CD8-positive, alpha-beta memory T cell (primary cell): ENCODE measurements around the gene FIP1L1. TPM values are rescaled to one million over a fixed set of nuclear protein-coding genes. Genes with fewer than 3 reads are reported as not detected.
"Not testable (repeated sequence)": the region's sequence is repeated elsewhere in the genome, so short reads cannot be mapped to it uniquely, and the experiment has no call there.

Source experiments
- CTCF ChIA-PET: fragments of 350-600 bp; sonication (Branson Sonifier 250); formaldehyde crosslinking; loops from one replicate; lab custom pipeline; 2021; ENCODE audit warnings: antibody characterized with exemption; lab: Charles Lee
- POLR2A ChIA-PET: fragments of 350-600 bp; sonication (Branson Sonifier 250); formaldehyde crosslinking; loops from one replicate; lab custom pipeline; 2021; ENCODE audit warnings: antibody characterized with exemption; lab: Charles Lee
- DNase-seq, 5 donors: peaks; one replicate each; pipeline versions ENCODE4 v3.0.0 to v3.0.0-alpha.2; 2020 to 2022; ENCODE audit warnings: mixed read lengths in 1 of 5
- H3K27ac ChIP-seq: one replicate; pipeline ENCODE4 v1.7.0; 2013; ENCODE audit warnings: low read depth, mild to moderate bottlenecking, low read length, moderate library complexity
- H3K27me3 ChIP-seq: 2 replicates; pipeline ENCODE4 v1.7.0; 2013; ENCODE audit warnings: low read length, mild to moderate bottlenecking; ENCODE audit not compliant: insufficient read depth, poor library complexity, severe bottlenecking
- H3K36me3 ChIP-seq: 2 replicates; pipeline ENCODE4 v1.7.0; 2013; ENCODE audit warnings: mild to moderate bottlenecking, low read length, moderate library complexity; ENCODE audit not compliant: insufficient read depth
- H3K4me1 ChIP-seq: 2 replicates; pipeline ENCODE4 v1.7.0; 2013; ENCODE audit warnings: mild to moderate bottlenecking, low read length, moderate library complexity; ENCODE audit not compliant: insufficient read depth
- H3K4me3 ChIP-seq: 2 replicates; pipeline ENCODE4 v1.7.0; 2013; ENCODE audit warnings: mild to moderate bottlenecking, low read length
- H3K9me3 ChIP-seq: 2 replicates; pipeline ENCODE4 v1.7.0; 2013; ENCODE audit warnings: mild to moderate bottlenecking, low read length
- H3K27ac Mint-ChIP-seq, 8 donors: one replicate each; pipeline ENCODE4 v1.8.0; 2020 to 2021; ENCODE audit warnings: mixed read lengths in 8 of 8, mild to moderate bottlenecking in 6 of 8, inconsistent platforms in 3 of 8, moderate library complexity in 3 of 8
- H3K27me3 Mint-ChIP-seq, 2 donors: one replicate each; pipeline ENCODE4 v1.8.0; 2020 to 2021; ENCODE audit warnings: mixed read lengths in 2 of 2, mild to moderate bottlenecking in 1 of 2, moderate library complexity in 1 of 2
- H3K36me3 Mint-ChIP-seq, 3 donors: one replicate each; pipeline ENCODE4 v1.8.0; 2020 to 2021; ENCODE audit warnings: mixed read lengths in 3 of 3, inconsistent platforms in 1 of 3, mild to moderate bottlenecking in 1 of 3
- H3K4me1 Mint-ChIP-seq, 3 donors: one replicate each; pipeline ENCODE4 v1.8.0; 2020 to 2021; ENCODE audit warnings: mixed read lengths in 3 of 3, inconsistent platforms in 1 of 3, mild to moderate bottlenecking in 1 of 3
- H3K4me3 Mint-ChIP-seq, 7 donors: one replicate each; pipeline ENCODE4 v1.8.0; 2020 to 2021; ENCODE audit warnings: mixed read lengths in 7 of 7, mild to moderate bottlenecking in 6 of 7, moderate library complexity in 4 of 7, inconsistent platforms in 2 of 7
- H3K9me3 Mint-ChIP-seq, 5 donors: one replicate each; pipeline ENCODE4 v1.8.0; 2020 to 2022; ENCODE audit warnings: mixed read lengths in 5 of 5, mild to moderate bottlenecking in 3 of 5, moderate library complexity in 2 of 5, inconsistent platforms in 1 of 5
- polyA plus RNA-seq: library from polyadenylated mRNA; unstranded; fragments of 300-500 nt; fragmentation: Illumina TruSeq; gene quantifications from one replicate; pipeline ENCODE4 v1.2.3, GENCODE V29; 2021
- total RNA-seq, 2 experiments: library from RNA; stranded (reverse); gene quantifications; one replicate each; pipeline ENCODE4 v1.2.3, GENCODE V29; 2021

Gene FIP1L1
- total RNA-seq: 10 to 100 TPM; 72.8 to 74.5 TPM
- 65.2 TPM for polyA plus RNA-seq

- Mint-ChIP-seq H3K9me3 (peaks cover 0 to 2% (median 0%) of the 10 kb centered on the region in 5 donors), H3K4me1 (peaks cover 29 to 52% (median 50%) of the 10 kb centered on the region in 3 donors), H3K27me3 (peaks cover 6 to 12% of the 10 kb centered on the region in 2 donors), H3K4me3 (peak within 1 kb of the TSS; percentile 98 to 100 (median 99)), H3K36me3 (peaks cover 0 to 28% (median 3%) of the 10 kb centered on the region in 3 donors), H3K27ac (peak within 1 kb of the TSS; percentile 89 to 100 (median 99))
- Histone ChIP-seq H3K27me3 (no peaks in the 10 kb centered on the region), H3K9me3 (no peaks in the 10 kb centered on the region), H3K4me3 (peak within 1 kb of the TSS; percentile 83), H3K4me1 (peaks cover 32% of the 10 kb centered on the region), H3K27ac (peak within 1 kb of the TSS; percentile 91), H3K36me3 (peaks cover 7% of the 10 kb centered on the region)
- CTCF ChIA-PET: no interaction called here
- POLR2A ChIA-PET: interaction anchor here (1.0 to 1.6 kb wide), 3 partner anchors 11 to 17 kb away, joined by 3 to 6 read pairs (median 3); no protein-coding TSS in a partner anchor
- DNase-seq: peak; percentile 94 to 97 (median 96)
Measured at GRCh38 chr4:53377319-53378170, at the start of gene FIP1L1. Gene FIP1L1 (plus strand): TSS chr4:53377641. CDS start chr4:53377839, 198 bp downstream.

DNA sequence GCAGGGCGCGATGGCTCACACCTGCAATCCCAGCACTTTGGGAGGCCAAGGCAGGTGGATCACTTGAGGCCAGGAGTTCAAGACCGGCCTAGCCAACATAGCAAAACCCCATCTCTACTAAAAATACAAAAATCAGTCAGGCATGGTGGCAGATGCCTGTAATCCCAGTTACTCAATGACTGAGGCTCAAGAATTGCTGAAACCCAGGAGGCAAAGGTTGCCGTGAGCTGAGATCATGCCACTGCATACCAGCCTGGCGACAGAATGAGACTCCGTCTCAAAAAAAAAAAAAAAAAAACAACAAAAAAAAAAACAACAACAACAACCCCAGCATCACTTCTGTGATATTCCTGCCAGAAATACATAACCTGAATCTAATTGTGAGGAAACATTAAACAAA, 42.5 kb upstream of the FIP1L1 start:
- H3K27me3 Mint-ChIP-seq, H3K4me3 ChIP-seq, H3K27me3 ChIP-seq, H3K9me3 Mint-ChIP-seq, CTCF ChIA-PET, H3K4me3 Mint-ChIP-seq, H3K36me3 ChIP-seq, H3K9me3 ChIP-seq, DNase-seq, H3K4me1 ChIP-seq, POLR2A ChIA-PET, H3K27ac Mint-ChIP-seq, H3K27ac ChIP-seq: not testable (repeated sequence)
- Mint-ChIP-seq H3K36me3 (peaks cover 12 to 35% (median 20%) of the 10 kb centered on the region in 3 donors), H3K4me1 (peaks cover 4 to 18% (median 5%) of the 10 kb centered on the region in 3 donors)

DNA sequence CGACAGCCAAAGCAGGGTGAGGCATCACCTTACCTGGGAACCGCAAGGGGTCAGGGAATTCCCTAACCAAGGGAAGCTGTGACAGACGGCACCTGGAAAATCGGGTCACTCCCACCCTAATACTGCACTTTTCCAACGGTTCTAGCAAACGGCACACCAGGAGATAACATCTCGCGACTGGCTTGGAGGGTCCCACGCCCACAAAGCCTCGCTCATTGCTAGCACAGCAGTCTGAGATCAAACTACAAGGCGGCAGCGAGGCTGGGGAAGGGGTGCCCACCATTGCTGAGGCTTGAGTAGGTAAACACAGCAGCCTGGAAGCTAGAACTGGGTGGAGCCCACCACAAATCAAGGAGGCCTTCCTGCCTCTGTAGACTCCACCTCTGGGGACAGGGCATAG, 37.3 kb upstream of the FIP1L1 start:
- DNase-seq, H3K27ac Mint-ChIP-seq, H3K27me3 ChIP-seq, H3K9me3 Mint-ChIP-seq, H3K4me3 Mint-ChIP-seq, H3K36me3 ChIP-seq, H3K4me1 ChIP-seq, H3K9me3 ChIP-seq, H3K4me3 ChIP-seq, H3K27ac ChIP-seq, H3K27me3 Mint-ChIP-seq, POLR2A ChIA-PET: not testable (repeated sequence)
- Mint-ChIP-seq H3K4me1 (peaks cover 9 to 40% (median 25%) of the 10 kb centered on the region in 3 donors), H3K36me3 (peaks cover 24 to 55% (median 37%) of the 10 kb centered on the region in 3 donors)
- CTCF ChIA-PET: interaction anchor here (0.8 kb wide), 1 partner anchor 11 kb away, joined by 4 read pairs; no protein-coding TSS in a partner anchor

GRCh38 chr4:53346392-53346791, 31.0 kb upstream of the FIP1L1 start:
- POLR2A ChIA-PET, H3K4me1 ChIP-seq, H3K4me3 Mint-ChIP-seq, H3K27ac ChIP-seq, H3K27me3 Mint-ChIP-seq, H3K9me3 ChIP-seq, H3K27me3 ChIP-seq, DNase-seq, H3K36me3 ChIP-seq, H3K27ac Mint-ChIP-seq, CTCF ChIA-PET, H3K4me3 ChIP-seq, H3K9me3 Mint-ChIP-seq: not testable (repeated sequence)
- peaks cover 34 to 55% (median 36%) of the 10 kb centered on the region in 3 donors for H3K36me3 Mint-ChIP-seq
- peaks cover 8 to 35% (median 13%) of the 10 kb centered on the region in 3 donors for H3K4me1 Mint-ChIP-seq

GRCh38 chr4:53346920-53347852, 30.3 kb upstream of the FIP1L1 start:
- H3K4me3 ChIP-seq: no peak overlapping the region
- Mint-ChIP-seq H3K27ac (peak overlapping the region in 4 of 8 donors; percentile 9 to 39 (median 25)), H3K9me3 (peaks cover 0 to 8% (median 0%) of the 10 kb centered on the region in 5 donors), H3K4me3 (no peak overlapping the region), H3K27me3 (no peaks in the 10 kb centered on the region), H3K36me3 (peaks cover 29 to 57% (median 33%) of the 10 kb centered on the region in 3 donors), H3K4me1 (peaks cover 8 to 31% (median 8%) of the 10 kb centered on the region in 3 donors)
- DNase-seq: no peak
- H3K27ac ChIP-seq: no peak overlapping the region
- ChIA-PET POLR2A (no interaction called here), CTCF (no interaction called here)
- H3K36me3 ChIP-seq: no peaks in the 10 kb centered on the region
- no peaks in the 10 kb centered on the region for H3K9me3 ChIP-seq
- H3K4me1 ChIP-seq: no peaks in the 10 kb centered on the region
- no peaks in the 10 kb centered on the region for H3K27me3 ChIP-seq

- peaks cover 6 to 24% (median 6%) of the 10 kb centered on the region in 3 donors for H3K4me1 Mint-ChIP-seq
- H3K27ac ChIP-seq: no peak overlapping the region
- no peak overlapping the region for H3K4me3 Mint-ChIP-seq
- peaks cover 32 to 66% (median 35%) of the 10 kb centered on the region in 3 donors for H3K36me3 Mint-ChIP-seq
- H3K4me3 ChIP-seq: no peak overlapping the region
- H3K27me3 ChIP-seq: no peaks in the 10 kb centered on the region
- H3K36me3 ChIP-seq: no peaks in the 10 kb centered on the region
- H3K27ac Mint-ChIP-seq: no peak overlapping the region
- no peaks in the 10 kb centered on the region for H3K27me3 Mint-ChIP-seq
- no peaks in the 10 kb centered on the region for H3K9me3 ChIP-seq
- DNase-seq: no peak
- ChIA-PET POLR2A (no interaction called here), CTCF (no interaction called here)
- peaks cover 0 to 8% (median 0%) of the 10 kb centered on the region in 5 donors for H3K9me3 Mint-ChIP-seq
- H3K4me1 ChIP-seq: no peaks in the 10 kb centered on the region
Measured at GRCh38 chr4:53348046-53348445, 29.4 kb upstream of the FIP1L1 start.

GRCh38 chr4:53349091-53349491, 28.4 kb upstream of the FIP1L1 start:
- POLR2A ChIA-PET: no interaction called here
- Histone ChIP-seq H3K36me3 (no peaks in the 10 kb centered on the region), H3K9me3 (no peaks in the 10 kb centered on the region), H3K4me1 (no peaks in the 10 kb centered on the region), H3K27ac (no peak overlapping the region), H3K4me3 (no peak overlapping the region), H3K27me3 (no peaks in the 10 kb centered on the region)
- H3K27ac Mint-ChIP-seq: peak overlapping the region in 1 of 8 donors; percentile 23
- H3K9me3 Mint-ChIP-seq: peaks cover 0 to 4% (median 0%) of the 10 kb centered on the region in 5 donors
- H3K4me3 Mint-ChIP-seq: no peak overlapping the region
- no peak for DNase-seq
- H3K27me3 Mint-ChIP-seq: no peaks in the 10 kb centered on the region
- H3K4me1 Mint-ChIP-seq: peaks cover 0 to 14% (median 3%) of the 10 kb centered on the region in 3 donors
- H3K36me3 Mint-ChIP-seq: peaks cover 28 to 64% (median 33%) of the 10 kb centered on the region in 3 donors
- CTCF ChIA-PET: no interaction called here
